Mucosa of descending colon (tissue), 3 donors: Measurements from ENCODE around the gene ETV6. TPM values are rescaled to one million over a fixed set of nuclear protein-coding genes. Genes with fewer than 3 reads are reported as not detected.

Experiments
- ATAC-seq: fragments of 200-7000 bp; cut with Tn5 transposase; one replicate; pipeline ENCODE4 v1.9.1; 2020; ENCODE audit warnings: mild to moderate bottlenecking, moderate library complexity
- DNase-seq, 3 donors: peaks; one replicate each; pipeline ENCODE4 v3.0.0-alpha.2; 2020
- H3K36me3 ChIP-seq: fragments of 200-600 bp; one replicate; pipeline ENCODE4 v1.8.0; 2021; ENCODE audit warnings: low read depth, mild to moderate bottlenecking
- H3K4me1 ChIP-seq: fragments of 200-600 bp; one replicate; pipeline ENCODE4 v1.8.0; 2021; ENCODE audit warnings: low read depth, mild to moderate bottlenecking
- H3K4me3 ChIP-seq: fragments of 200-600 bp; one replicate; pipeline ENCODE4 v1.8.0; 2021; ENCODE audit warnings: mild to moderate bottlenecking
- H3K9me3 ChIP-seq: fragments of 200-600 bp; one replicate; pipeline ENCODE4 v1.8.0; 2021; ENCODE audit warnings: mild to moderate bottlenecking
- CTCF ChIP-seq: fragments of 200-600 bp; IDR thresholded peaks from one replicate; pipeline ENCODE4 v1.8.0; 2022; ENCODE audit warnings: antibody characterized with exemption, mild to moderate bottlenecking
- intact Hi-C, 2 donors: fragments of 100-400 bp; cut with DNase I in 1 of 2; cut with micrococcal nuclease in 1 of 2; formaldehyde crosslinking; loops; one replicate each; pipeline versions ENCODE4 v1.11.0 to v1.11.1; 2022; cut with DNase I, micrococcal nuclease
- total RNA-seq, 3 donors: library from RNA; stranded (reverse); fragmentation: NEBNext Ultra II Directional in 2 of 3; extraction: Animal tissue kit (Norgen Biotek cat#: 25700) in 2 of 3; gene quantifications; one replicate each; pipeline versions ENCODE4 v1.2.1 to v1.2.4, GENCODE V29; 2021 to 2023
- donor health status: DM: no; HTN: no; CAD: no; lungs with moderate emphysema.
- donor health status: DM: no; HTN: no; CAD: no.
- donor health status: DM: no; HTN: yes; CAD: no.

Gene ETV6
- total RNA-seq, 3 donors from 2014 or later: 60.9 to 74.3 (median 72.8) TPM

DNA sequence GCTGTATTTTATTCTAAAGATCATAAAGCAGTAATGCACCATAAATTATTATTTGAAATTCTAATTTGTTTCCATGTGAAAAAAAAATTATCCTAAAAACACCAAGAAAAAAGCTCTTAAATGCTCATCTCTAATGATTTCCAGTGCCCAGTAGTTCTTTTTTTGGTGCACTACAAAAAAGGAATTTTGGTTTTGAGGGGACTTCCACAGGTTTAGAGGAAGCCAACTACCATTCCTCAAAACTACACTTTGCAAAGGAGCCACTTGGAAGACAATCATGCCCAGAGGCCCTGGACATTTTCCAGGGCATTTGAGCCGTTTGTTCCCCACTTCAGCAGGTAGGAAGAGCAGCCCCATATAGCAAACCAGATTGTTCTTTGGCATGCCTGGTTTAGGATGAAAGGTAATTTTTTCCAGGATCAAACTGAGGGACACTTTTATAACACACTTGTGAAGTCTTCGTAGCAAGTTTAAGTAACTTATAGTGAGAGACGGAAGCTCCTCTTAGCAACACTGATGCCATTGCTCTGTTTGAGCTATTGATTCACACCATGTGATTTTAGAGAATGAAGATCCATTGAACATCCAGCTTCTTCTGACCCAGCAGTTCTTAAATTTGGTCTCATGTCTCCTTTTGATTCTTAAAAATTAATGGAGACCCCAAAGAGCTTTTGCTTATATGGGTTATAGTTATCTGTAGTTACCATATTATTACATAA lies 187.9 kb downstream of the ETV6 start:
- H3K4me1 ChIP-seq: peaks cover 47% of the 10 kb centered on the region
- no peaks in the 10 kb centered on the region for H3K9me3 ChIP-seq
- no peaks in the 10 kb centered on the region for H3K36me3 ChIP-seq
- no peak overlapping the region for H3K4me3 ChIP-seq
- no peak for TF ChIP-seq CTCF
- intact Hi-C loops: no loop called here
- DNase-seq (no peak), ATAC-seq (no peak)

DNA sequence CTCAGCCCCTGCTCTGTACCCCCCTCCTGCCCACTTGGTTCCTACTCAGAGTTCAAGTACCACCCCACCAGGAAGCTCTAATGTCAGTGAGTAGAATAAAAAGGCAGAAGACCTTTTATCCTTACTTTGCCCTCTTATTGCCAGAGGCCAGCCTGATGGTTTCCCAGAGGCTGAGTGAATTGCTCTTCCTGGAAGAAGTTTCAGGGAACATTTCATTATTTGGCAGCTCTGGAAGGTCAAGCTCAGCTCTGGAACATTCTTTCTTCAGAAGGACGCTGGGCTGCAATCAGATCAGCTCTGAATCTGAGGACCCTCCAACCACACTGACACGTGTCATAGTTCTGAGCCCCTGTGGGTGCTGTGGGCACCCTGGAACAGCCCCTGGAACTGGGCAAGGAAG lies 188.9 kb downstream of the ETV6 start:
- H3K4me3 ChIP-seq: no peak overlapping the region
- intact Hi-C loops: no loop called here
- H3K4me1 ChIP-seq: peaks cover 47% of the 10 kb centered on the region
- no peak for TF ChIP-seq CTCF
- no peak for DNase-seq
- no peak for ATAC-seq
- no peaks in the 10 kb centered on the region for H3K36me3 ChIP-seq
- no peaks in the 10 kb centered on the region for H3K9me3 ChIP-seq

DNA sequence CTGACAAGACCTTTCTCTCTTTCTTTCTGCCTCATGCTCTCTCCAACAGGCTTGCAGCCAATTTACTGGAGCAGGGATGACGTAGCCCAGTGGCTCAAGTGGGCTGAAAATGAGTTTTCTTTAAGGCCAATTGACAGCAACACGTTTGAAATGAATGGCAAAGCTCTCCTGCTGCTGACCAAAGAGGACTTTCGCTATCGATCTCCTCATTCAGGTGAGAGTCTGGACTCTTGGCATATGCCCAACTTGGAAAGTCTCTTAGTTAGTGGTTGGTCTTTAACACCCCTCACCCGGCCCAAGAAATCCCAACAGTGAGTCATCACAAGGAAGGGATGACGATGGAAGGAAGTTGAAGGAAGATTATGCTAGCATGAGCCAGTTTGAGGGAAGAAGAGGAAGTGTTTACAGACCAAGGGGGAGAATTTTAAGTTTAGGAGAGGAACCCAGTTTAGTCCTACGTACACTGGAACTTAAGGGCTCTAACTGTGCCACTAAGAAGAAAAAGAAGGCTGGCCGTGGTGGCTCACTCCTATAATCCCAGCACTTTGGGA lies 189.7 kb downstream of the ETV6 start:
- Histone ChIP-seq H3K4me1 (peaks cover 40% of the 10 kb centered on the region), H3K9me3 (no peaks in the 10 kb centered on the region), H3K36me3 (no peaks in the 10 kb centered on the region), H3K4me3 (no peak overlapping the region)
- ATAC-seq (peak; percentile 70), DNase-seq (peak in 1 of 3 donors; percentile 57)
- no peak for TF ChIP-seq CTCF
- intact Hi-C loops: no loop called here

DNA sequence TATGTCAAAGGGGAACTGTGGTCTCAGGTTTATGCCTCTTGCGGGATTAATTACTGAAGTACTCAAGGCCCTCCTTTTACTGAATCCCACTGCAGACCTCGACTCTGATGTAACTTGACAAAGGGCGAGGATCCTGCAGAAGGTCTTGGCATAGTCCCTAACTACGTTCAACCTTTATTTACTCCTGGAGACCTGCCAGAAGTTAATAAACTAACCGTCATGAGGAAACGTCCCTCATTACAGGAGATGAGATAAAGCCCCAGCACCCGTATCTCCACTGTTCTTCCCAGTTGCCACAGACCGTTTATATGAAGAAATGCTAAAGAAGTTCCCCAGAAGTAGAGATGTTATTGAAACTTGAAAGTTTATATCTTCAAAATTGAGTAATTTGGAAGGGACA lies 190.9 kb downstream of the ETV6 start:
- intact Hi-C loops: no loop called here
- Histone ChIP-seq H3K9me3 (no peaks in the 10 kb centered on the region), H3K4me1 (peaks cover 32% of the 10 kb centered on the region), H3K4me3 (no peak overlapping the region), H3K36me3 (no peaks in the 10 kb centered on the region)
- no peak for TF ChIP-seq CTCF
- ATAC-seq (peak; percentile 83), DNase-seq (peak in 1 of 3 donors; percentile 69)

DNA sequence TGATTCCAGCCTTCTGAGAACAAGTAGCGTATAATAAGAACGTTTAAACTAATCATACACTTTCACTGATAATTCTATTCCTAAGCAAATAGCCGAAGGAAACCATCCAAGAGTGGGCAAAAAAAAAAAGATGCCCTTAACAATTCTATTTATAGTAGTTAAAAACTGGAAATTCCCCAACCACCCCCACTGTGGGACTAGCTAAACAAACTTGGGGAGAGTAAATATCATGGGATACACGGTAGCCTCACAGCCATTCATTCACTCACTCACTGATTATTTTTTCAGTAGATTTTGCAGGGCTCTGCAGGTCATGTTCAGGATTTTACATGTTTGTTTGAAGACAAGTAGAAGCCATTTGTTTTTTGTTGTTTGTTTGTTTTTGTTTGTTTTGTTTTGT lies 197.0 kb downstream of the ETV6 start:
- no peaks in the 10 kb centered on the region for H3K9me3 ChIP-seq
- no peaks in the 10 kb centered on the region for H3K36me3 ChIP-seq
- TF ChIP-seq CTCF: no peak
- no peak for ATAC-seq
- H3K4me3 ChIP-seq: no peak overlapping the region
- intact Hi-C loops: no loop called here
- DNase-seq: no peak
- H3K4me1 ChIP-seq: peaks cover 3% of the 10 kb centered on the region
